Heart left ventricle (tissue), 16 donors: ENCODE results near the gene STOML3. TPM values are rescaled to one million over a fixed set of nuclear protein-coding genes. Genes with fewer than 3 reads are reported as not detected.

ENCODE experiments used
- ATAC-seq, 4 donors: fragments of 200-7000 bp; cut with Tn5 transposase; one replicate each; pipeline ENCODE4 v1.9.1; 2020 to 2022; ENCODE audit warnings: moderate library complexity in 4 of 4, mild to moderate bottlenecking in 3 of 4, moderate number of reproducible peaks in 1 of 4
- DNase-seq, 5 donors: peaks; one replicate each; pipeline ENCODE4 v3.0.0-alpha.2; 2020
- H3K27ac ChIP-seq, 12 donors: fragments of 200-600 bp; sonication (generic) in 4 of 12; one replicate each; pipeline versions ENCODE4 v1.5.0 to v1.8.0; 2016 to 2022; ENCODE audit warnings: mild to moderate bottlenecking in 2 of 12
- H3K27me3 ChIP-seq, 9 donors: fragments of 200-600 bp; sonication (generic) in 2 of 9; one replicate each; pipeline versions ENCODE4 v1.5.1 to v1.8.0; 2016 to 2022; ENCODE audit warnings: mild to moderate bottlenecking in 3 of 9
- H3K36me3 ChIP-seq, 9 donors: fragments of 200-600 bp; sonication (generic) in 2 of 9; one replicate each; pipeline versions ENCODE4 v1.5.0 to v1.8.0; 2018 to 2022; ENCODE audit warnings: mild to moderate bottlenecking in 2 of 9
- H3K4me1 ChIP-seq, 12 donors: fragments of 200-600 bp; sonication (generic) in 4 of 12; one replicate each; pipeline versions ENCODE4 v1.5.0 to v1.8.0; 2016 to 2022; ENCODE audit warnings: mild to moderate bottlenecking in 3 of 12
- H3K4me3 ChIP-seq, 12 donors: fragments of 200-600 bp; sonication (generic) in 4 of 12; one replicate each; pipeline versions ENCODE4 v1.5.0 to v1.8.0; 2017 to 2022; ENCODE audit warnings: mild to moderate bottlenecking in 9 of 12, moderate library complexity in 4 of 12
- H3K9me3 ChIP-seq, 12 donors: fragments of 200-600 bp; sonication (generic) in 4 of 12; one replicate each; pipeline versions ENCODE4 v1.5.0 to v1.8.0; 2016 to 2022; ENCODE audit warnings: mild to moderate bottlenecking in 1 of 12
- POLR2A ChIP-seq, 2 donors: fragments of 450-650 bp; IDR thresholded peaks; one replicate each; pipeline ENCODE4 v1.6.1; 2017; ENCODE audit warnings: antibody characterized with exemption in 2 of 2, mild to moderate bottlenecking in 2 of 2, moderate library complexity in 2 of 2
- WGBS, 4 donors: extraction: QIAGEN DNeasy Blood & Tissue Kit in 2 of 4; methylation state at CpG; one replicate each; pipeline versions ENCODE4 v1.1.5 to v1.1.7; 2013 to 2018; 5-methylcytosine and 5-hydroxymethylcytosine counted together
- intact Hi-C, 10 donors: fragments of 100-400 bp; cut with DNase I; formaldehyde crosslinking; loops; one replicate each; pipeline versions ENCODE4 v1.11.1 to v1.14.2; 2022
- polyA plus RNA-seq, 2 donors: library from polyadenylated mRNA; stranded (reverse); fragments of 200-250 nt; gene quantifications; one replicate each; pipeline ENCODE4 v1.2.3, GENCODE V29; 2013
- total RNA-seq, 9 donors: library from RNA; depleted of rRNA in 2 of 9; stranded (reverse); fragments of >200 nt in 2 of 9; fragmentation: NEBNext Ultra II Directional in 3 of 9; extraction: Animal tissue kit (Norgen Biotek cat#: 25700) in 3 of 9; gene quantifications; one replicate each; pipeline versions ENCODE4 v1.1.0 to v1.2.4, GENCODE V29; 2016 to 2023
- TF ChIP-seq, protein P1 (sequence below), 12 donors: fragments of 200-600 bp; sonication (generic) in 4 of 12; IDR thresholded peaks; one replicate each; pipeline versions ENCODE4 v1.5.0 to v1.8.0; 2018 to 2022; ENCODE audit warnings: antibody characterized with exemption in 12 of 12, mild to moderate bottlenecking in 5 of 12
- donor health status: ischemic (EF 13 %, LVEDD 7.1; RV severe dilation, severe dysfunction).
- donor health status: healthy with polysubstance abuse.
- donor health status: DM: no; HTN: yes; CAD: no.
- donor health status: DM: no; HTN: no; CAD: no.
- donor health status: ischemic (EF 25% LVEDD 6.9; RV normal size, moderate dysfunction).
- donor health status: ischemic (EF 25% LVEDD 5.7; RV mildly dilated, moderate dysfunction).
- donor health status: healthy.
- donor health status: DM: yes; HTN: yes; CAD: no.
- donor health status: ischemic (EF 35%, LVEDD 5.7; RV mildly dilated, moderate dysfunction).
- donor health status: nonischemic (EF 11% LVEDD 7.7; RV severe dilation, severe dysfunction).
- donor health status: DM: yes; HTN: yes; CAD: no.
- donor health status: PGD.
- donor health status: ischemic (EF 29% LVEDD 5.4; RV normal size, mild dysfunction).
- donor health status: nonischemic (EF 23%, LVEDD 6.1; RV moderate dilation, normal function).

Gene STOML3
- total and polyA plus RNA-seq, 11 donors = not detected

DNA sequence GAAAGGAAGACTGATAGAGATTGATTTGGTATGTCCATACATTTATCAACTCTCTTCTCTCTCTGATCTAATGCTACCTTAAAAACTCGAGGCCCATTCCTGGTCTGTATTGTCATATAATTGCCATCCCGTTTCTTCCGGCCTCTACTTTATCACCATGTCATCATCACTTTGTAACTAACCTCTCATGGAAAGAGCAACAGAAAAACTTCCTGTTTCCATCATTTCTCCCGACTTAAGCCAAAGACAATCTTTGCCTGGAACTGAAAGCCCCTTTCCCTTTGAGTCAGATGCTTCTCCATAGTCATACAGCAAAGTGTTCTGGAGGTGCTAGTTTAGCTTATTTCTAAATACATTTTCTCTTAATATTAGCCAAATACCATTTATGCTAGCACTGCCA, 2.8 kb upstream of the STOML3 start:
- no peaks in the 10 kb centered on the region for H3K9me3 ChIP-seq
- ATAC-seq (no peak), DNase-seq (no peak)
- peaks cover 0 to 2% (median 0%) of the 10 kb centered on the region in 9 donors for H3K27me3 ChIP-seq
- no peak overlapping the region for H3K4me3 ChIP-seq
- WGBS, 4 donors = 49 to 60% (median 54%) methylated on average over 4 of the region's 4 CpGs
- no peaks in the 10 kb centered on the region for H3K4me1 ChIP-seq
- no peak overlapping the region for H3K27ac ChIP-seq
- TF ChIP-seq, protein P1, sequence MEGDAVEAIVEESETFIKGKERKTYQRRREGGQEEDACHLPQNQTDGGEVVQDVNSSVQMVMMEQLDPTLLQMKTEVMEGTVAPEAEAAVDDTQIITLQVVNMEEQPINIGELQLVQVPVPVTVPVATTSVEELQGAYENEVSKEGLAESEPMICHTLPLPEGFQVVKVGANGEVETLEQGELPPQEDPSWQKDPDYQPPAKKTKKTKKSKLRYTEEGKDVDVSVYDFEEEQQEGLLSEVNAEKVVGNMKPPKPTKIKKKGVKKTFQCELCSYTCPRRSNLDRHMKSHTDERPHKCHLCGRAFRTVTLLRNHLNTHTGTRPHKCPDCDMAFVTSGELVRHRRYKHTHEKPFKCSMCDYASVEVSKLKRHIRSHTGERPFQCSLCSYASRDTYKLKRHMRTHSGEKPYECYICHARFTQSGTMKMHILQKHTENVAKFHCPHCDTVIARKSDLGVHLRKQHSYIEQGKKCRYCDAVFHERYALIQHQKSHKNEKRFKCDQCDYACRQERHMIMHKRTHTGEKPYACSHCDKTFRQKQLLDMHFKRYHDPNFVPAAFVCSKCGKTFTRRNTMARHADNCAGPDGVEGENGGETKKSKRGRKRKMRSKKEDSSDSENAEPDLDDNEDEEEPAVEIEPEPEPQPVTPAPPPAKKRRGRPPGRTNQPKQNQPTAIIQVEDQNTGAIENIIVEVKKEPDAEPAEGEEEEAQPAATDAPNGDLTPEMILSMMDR (IDR thresholded peaks at IDR 0.05) = no peak
- no peak for TF ChIP-seq POLR2A (IDR thresholded peaks at IDR 0.05)
- intact Hi-C loops = no loop called here
- H3K36me3 ChIP-seq = no peaks in the 10 kb centered on the region

DNA sequence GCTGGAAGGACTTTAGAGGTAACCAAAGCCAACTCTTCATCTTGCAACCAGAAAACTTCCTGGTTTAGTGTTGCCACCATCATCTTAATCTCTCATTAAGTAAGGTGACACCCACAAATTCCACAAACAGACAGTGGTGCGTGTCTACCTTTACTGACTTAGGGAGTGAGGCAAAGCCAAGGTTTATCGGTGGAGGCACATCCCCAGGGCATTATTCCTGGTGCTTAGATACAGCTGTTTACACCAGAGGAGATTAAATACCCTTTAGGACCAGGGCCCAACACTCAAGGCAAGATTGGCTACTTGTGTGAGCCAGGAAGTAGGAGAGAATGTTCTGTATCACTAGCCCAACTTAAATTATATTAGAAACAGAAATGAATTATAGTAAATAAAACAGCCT, 9.5 kb downstream of the STOML3 start:
- Histone ChIP-seq H3K4me3 (no peak overlapping the region), H3K27me3 (no peaks in the 10 kb centered on the region), H3K27ac (no peak overlapping the region), H3K9me3 (peaks cover 0 to 22% (median 3%) of the 10 kb centered on the region in 12 donors), H3K36me3 (no peaks in the 10 kb centered on the region), H3K4me1 (peaks cover 0 to 2% (median 0%) of the 10 kb centered on the region in 12 donors)
- DNase-seq (no peak), ATAC-seq (no peak)
- WGBS, 4 donors = 51 to 62% (median 58%) methylated on average over 2 of the region's 2 CpGs
- intact Hi-C loops = no loop called here
- no peak for TF ChIP-seq POLR2A (IDR thresholded peaks at IDR 0.05)
- TF ChIP-seq, protein P1 (IDR thresholded peaks at IDR 0.05) = no peak

DNA sequence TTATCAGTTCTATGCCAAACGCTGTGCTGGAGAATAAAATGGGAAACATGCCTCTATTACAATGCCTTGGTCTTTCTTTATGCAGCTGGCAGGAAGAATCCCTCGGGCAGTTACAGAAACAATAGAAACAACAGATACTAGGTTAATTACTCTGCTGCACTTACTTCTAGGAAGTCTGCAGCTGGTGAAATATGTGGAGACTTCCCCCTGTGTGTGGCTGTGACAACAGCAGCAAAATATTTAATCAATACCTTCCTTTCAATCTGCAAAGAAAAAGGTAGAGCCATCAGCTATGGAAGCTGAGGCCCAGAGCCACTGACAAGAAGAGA, 9.9 kb downstream of the STOML3 start:
- no peak overlapping the region for H3K4me3 ChIP-seq
- no peaks in the 10 kb centered on the region for H3K27me3 ChIP-seq
- 41 to 52% (median 47%) methylated on average over 2 of the region's 2 CpGs for WGBS, 4 donors
- H3K27ac ChIP-seq = no peak overlapping the region
- peaks cover 0 to 22% (median 3%) of the 10 kb centered on the region in 12 donors for H3K9me3 ChIP-seq
- TF ChIP-seq POLR2A (IDR thresholded peaks at IDR 0.05) = no peak
- TF ChIP-seq, protein P1 (IDR thresholded peaks at IDR 0.05) = no peak
- no peak for ATAC-seq
- no peak for DNase-seq
- H3K36me3 ChIP-seq = no peaks in the 10 kb centered on the region
- intact Hi-C loops = no loop called here
- H3K4me1 ChIP-seq = no peaks in the 10 kb centered on the region

DNA sequence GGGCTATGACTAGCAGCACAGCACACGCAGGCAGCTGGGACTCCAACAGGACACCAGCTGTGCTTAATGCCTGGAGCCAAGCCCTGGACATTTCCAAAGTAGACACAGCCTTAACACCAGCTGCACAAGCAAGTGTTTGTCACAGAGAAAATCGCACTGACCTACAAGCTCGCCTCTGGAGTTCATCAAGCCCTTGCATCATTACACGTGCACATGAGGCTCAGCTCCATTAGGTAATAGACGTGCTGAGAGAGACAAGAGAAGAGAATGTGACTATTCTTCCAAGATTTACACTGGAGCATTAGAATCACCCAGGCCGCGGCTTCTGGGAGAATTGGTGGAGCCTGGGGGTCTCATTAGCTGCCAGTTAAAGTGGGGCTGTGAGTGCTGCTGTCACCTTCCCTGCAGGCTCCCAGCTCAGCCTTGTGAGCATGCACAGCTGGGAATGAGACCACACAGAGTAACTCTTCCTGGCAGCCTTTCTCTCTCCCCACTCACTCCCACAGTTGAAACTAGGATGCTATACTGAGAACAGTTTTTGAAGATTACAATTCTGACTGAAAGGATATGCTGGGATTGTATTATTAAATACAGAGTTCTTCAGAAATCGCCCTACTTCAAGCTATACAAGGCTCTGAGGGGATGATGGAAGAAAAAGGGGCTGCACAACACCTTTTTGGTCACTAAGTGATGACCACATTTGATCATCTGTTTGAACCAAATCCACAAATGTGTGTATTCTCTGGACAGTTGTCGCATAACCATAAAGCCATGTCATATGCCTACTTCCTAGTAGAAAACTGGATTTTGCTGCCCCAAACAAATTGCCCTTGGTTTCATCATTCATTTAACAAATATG, 10.5 kb downstream of the STOML3 start:
- intact Hi-C loops = no loop called here
- ATAC-seq (peak; percentile 86 to 97 (median 92)), DNase-seq (peak in 4 of 5 donors; percentile 57 to 76 (median 60))
- WGBS, 4 donors = 46 to 56% (median 52%) methylated on average over 9 of the region's 9 CpGs
- Histone ChIP-seq H3K9me3 (peaks cover 0 to 22% (median 3%) of the 10 kb centered on the region in 12 donors), H3K36me3 (no peaks in the 10 kb centered on the region), H3K4me3 (no peak overlapping the region), H3K4me1 (no peaks in the 10 kb centered on the region), H3K27ac (peak overlapping the region in 2 of 12 donors; percentile 3 to 13), H3K27me3 (no peaks in the 10 kb centered on the region)
- no peak for TF ChIP-seq POLR2A (IDR thresholded peaks at IDR 0.05)
